Activated T-helper 2 cell treated with anti-CD3 and anti-CD28 coated beads, Interferon-gamma antibody, Interleukin-2, Interleukin-4, amounts not matched to agents 10 μg/mL and 5 μg/mL and 100 μg/mL, durations not matched to agents 14 hours and 24 hours and 36 hours (primary cell): ENCODE data around the gene FGD6. TPM values are rescaled to one million over a fixed set of nuclear protein-coding genes. Genes with fewer than 3 reads are reported as not detected.

ENCODE experiments used
- DNase-seq: peaks from one replicate; pipeline ENCODE4 v3.0.0; 2021; ENCODE audit warnings: low spot score
- H3K27ac Mint-ChIP-seq: one replicate; pipeline ENCODE4 v1.8.0; 2021; ENCODE audit warnings: mixed read lengths
- H3K27me3 Mint-ChIP-seq: one replicate; pipeline ENCODE4 v1.8.0; 2021; ENCODE audit warnings: low read depth, mixed read lengths
- H3K36me3 Mint-ChIP-seq: one replicate; pipeline ENCODE4 v1.8.0; 2021; ENCODE audit warnings: low read depth, mixed read lengths
- H3K4me1 Mint-ChIP-seq: one replicate; pipeline ENCODE4 v1.8.0; 2021; ENCODE audit warnings: low read depth, mixed read lengths
- H3K4me3 Mint-ChIP-seq: one replicate; pipeline ENCODE4 v1.8.0; 2021; ENCODE audit warnings: low read depth, mild to moderate bottlenecking, moderate library complexity, mixed read lengths
- H3K9me3 Mint-ChIP-seq: one replicate; pipeline ENCODE4 v1.8.0; 2021; ENCODE audit warnings: mixed read lengths
- intact Hi-C: fragments of 100-400 bp; cut with micrococcal nuclease; formaldehyde crosslinking; loops from one replicate; pipeline ENCODE4 v1.15.1; 2023
- total RNA-seq: library from RNA; stranded (reverse); gene quantifications from 2 replicates; pipeline ENCODE4 v1.2.3, GENCODE V29; 2022

The FGD6 gene
- total RNA-seq, 1 donor from 2014 or later = 1.1 TPM

DNA sequence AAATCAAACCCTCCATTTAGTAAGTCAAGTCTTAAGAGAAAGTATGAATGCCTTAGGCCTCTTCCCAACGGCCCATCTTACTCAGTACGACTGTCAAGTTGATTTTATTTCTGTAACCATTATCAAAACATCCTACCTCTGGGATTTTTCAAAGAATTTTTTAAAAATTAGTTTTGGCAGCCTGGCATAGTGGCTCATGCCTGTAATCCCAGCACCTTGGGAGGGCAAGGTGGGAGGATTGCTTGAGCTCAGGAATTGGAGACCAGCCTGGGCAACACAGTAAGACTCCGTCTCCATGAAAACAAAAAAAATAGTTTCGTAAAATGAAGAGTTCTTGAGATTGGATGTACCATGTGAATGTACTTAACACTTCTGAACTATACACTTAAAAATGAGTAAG lies 4.1 kb downstream of the FGD6 start:
- H3K36me3 Mint-ChIP-seq = no peaks in the 10 kb centered on the region

DNA sequence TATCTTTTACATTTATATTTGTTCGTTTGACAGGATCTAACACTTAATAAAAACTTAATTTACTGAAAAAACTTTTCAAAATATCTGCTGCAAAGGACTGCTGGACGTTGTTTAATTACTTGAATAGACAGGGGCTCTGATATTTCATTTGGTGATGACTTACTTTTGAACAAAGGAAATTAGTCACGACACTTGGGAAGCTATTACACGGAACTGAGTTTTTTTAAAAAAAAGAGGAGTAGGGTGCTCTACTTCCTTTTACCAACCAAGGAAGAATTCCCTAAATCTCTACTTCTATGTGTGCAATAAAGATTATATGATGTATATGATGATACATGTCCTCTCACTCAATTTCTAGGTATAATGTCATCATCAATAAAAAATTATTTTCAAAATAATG lies 4.7 kb downstream of the FGD6 start:
- Mint-ChIP-seq H3K27ac (no peak overlapping the region), H3K4me3 (no peak overlapping the region), H3K36me3 (no peaks in the 10 kb centered on the region), H3K4me1 (peaks cover 13% of the 10 kb centered on the region), H3K9me3 (no peaks in the 10 kb centered on the region), H3K27me3 (peaks cover 13% of the 10 kb centered on the region)
- no peak for DNase-seq
- intact Hi-C loops = loop anchor here (10.0 kb wide), 2 partner anchors 1638 to 1778 kb away; partner anchors contain the start of gene SOCS2

More for the DNA sequence above, 4.1 kb downstream of the FGD6 start:
- Mint-ChIP-seq H3K4me3 (no peak overlapping the region), H3K4me1 (peaks cover 13% of the 10 kb centered on the region), H3K27ac (no peak overlapping the region), H3K27me3 (peaks cover 13% of the 10 kb centered on the region), H3K9me3 (no peaks in the 10 kb centered on the region)
- no peak for DNase-seq
- intact Hi-C loops = loop anchor here (10.0 kb wide), 2 partner anchors 1638 to 1778 kb away; partner anchors contain the start of gene SOCS2

DNA sequence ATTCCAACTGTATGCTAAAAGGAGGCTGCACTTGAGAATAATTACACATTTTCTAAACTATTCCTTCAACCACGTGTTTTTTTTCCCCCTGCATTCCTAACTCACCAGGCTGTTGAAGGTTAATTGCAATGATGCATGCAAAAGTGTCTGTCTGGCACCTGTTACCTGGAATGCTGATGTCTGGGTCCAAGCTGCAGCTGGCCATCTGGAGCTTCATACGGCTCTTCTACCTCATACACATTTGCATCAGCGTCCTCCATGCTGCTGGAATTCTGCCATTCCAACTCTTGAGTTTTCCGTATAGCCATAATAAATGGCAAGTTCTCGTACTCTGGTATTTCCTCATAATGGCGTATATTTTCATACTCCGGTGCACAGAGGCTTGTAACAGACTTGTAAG lies 8.6 kb downstream of the FGD6 start:
- DNase-seq = no peak
- Mint-ChIP-seq H3K27ac (no peak overlapping the region), H3K36me3 (no peaks in the 10 kb centered on the region), H3K9me3 (no peaks in the 10 kb centered on the region), H3K27me3 (no peaks in the 10 kb centered on the region), H3K4me3 (no peak overlapping the region), H3K4me1 (peaks cover 5% of the 10 kb centered on the region)
- intact Hi-C loops = no loop called here

DNA sequence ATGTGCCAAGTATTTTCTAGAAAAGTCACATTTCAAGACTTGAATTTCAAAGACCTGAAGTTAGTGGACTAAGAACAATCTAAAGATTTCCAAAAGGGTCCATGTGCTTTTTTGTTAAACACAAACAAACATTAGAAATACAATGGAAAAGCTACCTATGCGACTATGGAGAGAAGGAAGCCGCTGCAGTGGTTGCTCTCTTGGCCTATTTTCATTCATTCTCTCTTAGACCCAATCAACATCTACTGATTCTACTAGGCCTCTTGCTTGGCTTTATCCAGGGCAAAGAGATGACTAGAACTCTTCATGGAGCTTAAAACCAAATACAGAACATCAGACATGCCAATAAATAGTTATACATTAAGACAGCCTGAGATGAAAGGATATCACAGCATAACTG lies 9.9 kb downstream of the FGD6 start:
- H3K4me1 Mint-ChIP-seq = peaks cover 5% of the 10 kb centered on the region
- H3K36me3 Mint-ChIP-seq = no peaks in the 10 kb centered on the region
- intact Hi-C loops = no loop called here
- no peaks in the 10 kb centered on the region for H3K9me3 Mint-ChIP-seq
- no peaks in the 10 kb centered on the region for H3K27me3 Mint-ChIP-seq
- H3K4me3 Mint-ChIP-seq = no peak overlapping the region
- no peak overlapping the region for H3K27ac Mint-ChIP-seq
- DNase-seq = no peak

DNA sequence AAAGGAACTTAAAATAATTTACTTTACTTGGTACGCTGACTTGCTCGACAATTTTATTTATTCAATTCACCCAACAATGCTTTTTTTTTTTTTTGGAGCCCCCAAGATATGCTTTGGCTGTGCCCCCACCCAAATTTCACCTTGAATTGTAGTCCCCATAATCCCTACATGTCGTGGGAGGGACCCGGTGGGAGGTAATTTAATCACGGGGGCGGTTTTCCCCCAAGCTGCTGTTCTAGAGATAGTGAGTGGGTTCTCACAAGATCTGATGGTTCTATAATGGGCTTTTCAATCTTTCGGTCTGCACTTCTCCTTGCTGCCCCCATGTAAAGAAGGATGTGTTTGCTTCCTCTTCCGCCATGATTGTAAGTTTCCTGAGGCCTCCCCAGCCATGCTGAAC lies 10.4 kb downstream of the FGD6 start:
- H3K4me3 Mint-ChIP-seq = no peak overlapping the region
- H3K4me1 Mint-ChIP-seq = peaks cover 5% of the 10 kb centered on the region
- intact Hi-C loops = no loop called here
- H3K27ac Mint-ChIP-seq = no peak overlapping the region
- no peak for DNase-seq
- H3K36me3 Mint-ChIP-seq = no peaks in the 10 kb centered on the region
- no peaks in the 10 kb centered on the region for H3K27me3 Mint-ChIP-seq
- H3K9me3 Mint-ChIP-seq = no peaks in the 10 kb centered on the region

DNA sequence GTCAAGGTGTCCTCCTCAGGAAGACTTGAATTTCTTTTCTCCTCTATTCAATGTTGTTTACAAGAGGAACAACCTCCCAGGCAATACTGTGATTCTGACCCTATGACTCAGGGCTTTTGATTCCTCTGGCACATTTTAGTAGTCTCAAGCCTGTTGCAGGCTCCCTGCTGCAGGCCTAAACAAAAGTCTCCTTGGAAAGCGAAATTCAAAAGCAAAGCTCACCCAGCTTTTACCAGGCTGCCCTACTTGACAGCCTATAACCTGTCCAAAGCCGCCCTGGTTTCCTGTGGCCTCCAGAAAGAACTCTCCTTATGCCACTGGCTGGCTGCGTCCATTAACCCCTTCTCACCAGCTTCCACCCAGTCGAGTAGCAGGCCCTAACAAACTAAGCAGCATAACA lies 11.6 kb downstream of the FGD6 start:
- Mint-ChIP-seq H3K4me3 (no peak overlapping the region), H3K36me3 (no peaks in the 10 kb centered on the region)

DNA sequence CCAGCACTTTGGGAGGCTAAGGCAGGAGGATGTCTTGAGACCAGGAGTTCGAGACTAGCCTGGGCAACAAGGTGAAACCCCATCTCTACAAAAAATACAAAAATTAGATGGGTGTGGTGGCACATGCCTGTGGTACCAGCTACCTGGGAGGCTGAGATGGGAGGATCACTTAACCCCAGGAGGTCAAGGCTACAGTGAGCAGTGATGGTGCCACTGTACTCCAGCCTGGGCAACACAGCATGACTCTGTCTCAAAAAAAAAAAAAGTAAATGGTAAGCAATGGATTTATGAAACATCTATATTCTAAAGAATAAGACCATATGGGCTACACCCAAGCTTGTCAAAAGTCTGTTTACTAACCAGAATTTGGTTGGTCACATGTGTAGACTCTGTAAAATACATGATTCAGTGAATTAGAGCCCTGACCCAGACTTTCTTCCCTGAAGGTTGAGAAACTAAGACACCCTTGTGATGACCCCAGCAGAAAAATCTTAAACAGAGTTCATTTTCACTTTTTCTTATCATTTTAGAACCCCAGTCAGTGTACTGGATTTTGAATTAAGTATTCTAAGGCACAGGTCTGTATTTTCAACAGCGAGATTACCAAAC lies 12.1 kb downstream of the FGD6 start:
- intact Hi-C loops = no loop called here
- no peaks in the 10 kb centered on the region for H3K9me3 Mint-ChIP-seq
- no peak overlapping the region for H3K27ac Mint-ChIP-seq
- no peak overlapping the region for H3K4me3 Mint-ChIP-seq
- peaks cover 7% of the 10 kb centered on the region for H3K4me1 Mint-ChIP-seq
- H3K27me3 Mint-ChIP-seq = no peaks in the 10 kb centered on the region
- no peak for DNase-seq
- H3K36me3 Mint-ChIP-seq = no peaks in the 10 kb centered on the region

More for the DNA sequence above, 11.6 kb downstream of the FGD6 start:
- intact Hi-C loops = no loop called here
- H3K4me1 Mint-ChIP-seq = peaks cover 7% of the 10 kb centered on the region
- no peak for DNase-seq
- H3K27me3 Mint-ChIP-seq = no peaks in the 10 kb centered on the region
- H3K9me3 Mint-ChIP-seq = no peaks in the 10 kb centered on the region
- H3K27ac Mint-ChIP-seq = no peak overlapping the region

DNA sequence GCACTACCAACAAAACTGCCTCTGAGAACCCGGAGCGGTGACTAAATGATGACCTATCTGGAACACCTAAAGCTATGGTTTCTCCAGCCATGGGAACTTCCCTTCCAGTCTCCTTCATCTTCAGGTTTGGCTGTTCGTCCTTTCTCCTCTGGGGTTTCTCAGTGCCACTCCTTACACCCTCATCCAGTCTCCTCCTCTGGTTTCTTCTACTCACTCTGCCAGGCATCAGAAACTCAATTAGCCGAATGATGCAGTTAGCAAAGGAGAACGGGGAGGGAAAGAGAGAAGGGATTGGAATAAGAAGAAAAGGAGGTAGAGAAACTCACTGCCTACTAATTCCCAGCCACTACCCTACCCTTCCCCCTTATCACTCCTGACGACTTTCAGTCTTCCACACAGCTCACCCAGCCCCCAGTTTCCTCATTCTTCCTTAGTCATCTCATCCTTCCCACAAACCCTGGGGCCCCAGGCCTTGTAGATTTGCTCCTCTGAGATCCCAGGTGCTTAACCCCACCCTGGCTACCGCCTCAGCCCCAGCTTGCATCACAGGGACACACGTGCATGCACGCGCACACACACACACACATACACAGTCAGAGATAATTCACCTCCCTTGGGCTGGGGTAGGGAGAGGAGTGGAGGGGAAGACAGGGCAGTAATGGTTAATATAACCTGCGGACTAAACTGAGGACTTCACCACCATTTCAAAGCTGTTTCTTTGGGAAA lies 13.0 kb downstream of the FGD6 start:
- H3K36me3 Mint-ChIP-seq = no peaks in the 10 kb centered on the region
- no peaks in the 10 kb centered on the region for H3K9me3 Mint-ChIP-seq
- no peak overlapping the region for H3K27ac Mint-ChIP-seq
- peaks cover 7% of the 10 kb centered on the region for H3K4me1 Mint-ChIP-seq
- intact Hi-C loops = no loop called here
- DNase-seq = no peak
- no peaks in the 10 kb centered on the region for H3K27me3 Mint-ChIP-seq
- H3K4me3 Mint-ChIP-seq = no peak overlapping the region

DNA sequence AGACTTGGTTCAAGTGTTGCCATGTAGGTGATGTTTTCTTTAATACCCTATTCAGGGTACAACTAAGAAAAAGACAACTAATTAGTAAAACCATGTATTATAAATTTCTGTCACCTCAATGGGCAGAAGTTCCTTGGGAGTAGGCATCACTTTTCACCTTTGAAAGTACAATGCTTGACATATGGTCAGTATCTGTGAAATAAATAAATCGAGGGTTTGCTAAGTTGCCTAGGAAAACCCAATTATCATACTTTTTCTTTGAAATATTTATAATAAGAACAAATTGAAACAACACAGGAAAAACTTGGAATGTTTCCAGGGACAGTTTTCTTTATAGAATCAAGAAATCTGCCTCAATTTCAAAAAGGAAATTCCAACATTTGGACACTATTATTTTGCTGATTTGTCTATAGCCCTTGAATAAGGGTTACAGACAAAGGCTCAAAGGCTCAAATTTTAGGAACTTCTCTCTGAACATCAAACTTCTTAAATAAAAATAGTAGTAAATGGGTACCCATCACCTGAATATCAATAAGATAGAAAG lies 13.7 kb downstream of the FGD6 start:
- intact Hi-C loops = no loop called here
- DNase-seq = no peak
- Mint-ChIP-seq H3K27ac (no peak overlapping the region), H3K36me3 (no peaks in the 10 kb centered on the region), H3K27me3 (no peaks in the 10 kb centered on the region), H3K9me3 (no peaks in the 10 kb centered on the region), H3K4me1 (peaks cover 7% of the 10 kb centered on the region), H3K4me3 (no peak overlapping the region)

DNA sequence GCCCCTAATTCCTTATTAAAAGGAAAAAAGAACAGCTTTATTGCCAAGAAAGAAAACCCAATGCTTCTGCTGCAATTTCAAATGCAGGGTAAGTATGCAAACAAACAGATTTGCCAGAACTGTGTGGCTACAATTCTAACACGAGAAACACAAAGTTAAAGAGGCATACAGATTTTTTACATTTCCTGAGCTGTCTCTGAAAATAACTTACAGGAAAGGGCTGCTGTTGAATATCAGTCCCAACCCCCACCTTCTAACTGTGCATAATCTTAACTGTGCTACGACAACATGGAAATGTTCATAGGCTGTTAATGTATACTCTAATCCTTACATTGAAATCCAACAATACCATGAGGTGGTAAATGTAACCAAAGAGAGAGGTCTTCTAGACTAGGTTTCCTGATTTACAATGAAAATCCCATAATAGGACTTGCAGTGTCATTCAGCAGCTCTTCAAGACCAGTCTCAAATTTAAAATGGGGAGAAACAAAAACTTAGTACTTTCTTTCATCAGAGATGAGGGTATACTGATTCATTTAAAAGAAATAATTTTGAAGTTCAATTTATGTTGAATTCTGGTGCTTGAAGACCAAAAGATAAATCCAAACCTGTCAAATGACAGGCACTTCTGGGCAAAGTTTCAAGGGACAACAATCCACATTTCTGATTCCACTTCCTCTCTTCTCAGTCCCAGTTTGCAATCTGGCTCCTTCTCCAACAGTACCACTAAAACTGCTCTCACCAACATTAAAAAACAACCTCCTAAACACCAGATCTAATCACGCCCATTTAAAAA lies 14.4 kb downstream of the FGD6 start:
- H3K4me3 Mint-ChIP-seq = no peak overlapping the region
- H3K27me3 Mint-ChIP-seq = no peaks in the 10 kb centered on the region
- intact Hi-C loops = no loop called here
- H3K36me3 Mint-ChIP-seq = no peaks in the 10 kb centered on the region
- no peak overlapping the region for H3K27ac Mint-ChIP-seq
- no peak for DNase-seq
- peaks cover 7% of the 10 kb centered on the region for H3K4me1 Mint-ChIP-seq
- no peaks in the 10 kb centered on the region for H3K9me3 Mint-ChIP-seq

DNA sequence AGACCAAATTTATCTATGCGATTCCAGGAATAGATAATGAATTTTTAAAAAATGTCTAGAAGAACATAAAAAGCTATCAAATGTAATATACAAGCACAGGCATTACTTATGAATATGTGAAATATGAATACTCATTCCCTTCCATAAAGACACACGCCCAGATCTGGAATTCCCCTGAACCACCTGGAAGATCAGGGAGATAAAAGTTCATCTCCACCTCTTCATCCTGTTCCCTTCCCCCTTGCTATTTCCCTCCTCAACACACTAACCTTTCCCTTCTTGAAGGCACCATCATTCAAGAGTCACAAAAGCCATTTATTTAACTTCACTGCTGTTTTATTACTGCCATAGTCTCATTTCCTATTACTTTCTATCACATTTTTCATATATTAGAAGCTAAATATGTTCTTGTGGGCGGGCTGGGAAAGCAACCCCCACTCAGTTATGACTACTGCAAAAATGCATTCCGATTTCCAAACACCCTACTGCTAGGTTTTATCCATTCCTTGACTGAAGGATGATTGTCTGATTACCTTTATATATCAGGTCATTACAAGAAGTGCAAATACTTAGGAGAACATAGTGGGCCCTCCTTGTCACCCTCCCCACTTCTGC lies 16.1 kb downstream of the FGD6 start:
- no peak for DNase-seq
- Mint-ChIP-seq H3K36me3 (no peaks in the 10 kb centered on the region), H3K9me3 (no peaks in the 10 kb centered on the region), H3K4me1 (peaks cover 7% of the 10 kb centered on the region), H3K27ac (no peak overlapping the region), H3K4me3 (no peak overlapping the region), H3K27me3 (no peaks in the 10 kb centered on the region)
- intact Hi-C loops = no loop called here

DNA sequence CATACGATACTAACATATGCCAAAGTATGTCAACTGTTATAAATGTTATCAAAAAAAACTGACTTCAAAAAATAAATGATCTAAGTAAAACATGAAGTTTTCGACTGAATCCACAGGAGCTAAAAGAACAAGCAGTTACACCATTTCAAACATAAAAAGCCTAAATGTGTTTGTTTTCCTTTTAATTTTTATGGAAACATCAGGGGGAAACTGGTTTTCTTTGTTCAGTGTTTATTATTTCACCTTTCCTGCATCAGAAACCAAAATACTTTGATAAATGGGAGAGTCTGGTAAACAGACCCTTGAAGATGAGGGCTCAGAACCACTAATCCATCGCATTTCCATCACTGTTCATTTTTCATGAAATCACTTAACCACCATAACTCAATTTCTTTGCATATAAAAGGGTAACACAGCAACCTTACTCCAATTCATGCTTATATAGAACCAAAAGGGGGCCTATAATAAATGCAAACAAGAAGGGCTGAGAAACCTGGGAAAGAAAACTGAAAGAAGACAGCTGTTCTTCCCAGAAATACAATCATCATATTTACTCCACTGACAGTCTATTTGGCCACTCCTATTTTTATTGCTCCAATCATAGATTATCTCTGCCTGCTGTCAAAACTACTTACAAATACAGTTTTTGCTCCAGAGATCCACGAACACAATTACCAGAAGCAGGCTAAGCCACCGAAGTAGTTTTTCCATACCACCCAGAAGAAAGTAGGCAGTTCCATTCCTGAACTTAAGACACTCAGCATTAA lies 17.0 kb downstream of the FGD6 start:
- intact Hi-C loops = no loop called here
- DNase-seq = no peak
- Mint-ChIP-seq H3K4me3 (no peak overlapping the region), H3K27me3 (no peaks in the 10 kb centered on the region), H3K36me3 (no peaks in the 10 kb centered on the region), H3K4me1 (peaks cover 7% of the 10 kb centered on the region), H3K27ac (no peak overlapping the region), H3K9me3 (no peaks in the 10 kb centered on the region)
